NCI-H1105 treated with DMSO at 0.1 percent for 48 hours (cell line): ENCODE measurements around the gene TECR.
"Not testable (repeated sequence)": the region's sequence is repeated elsewhere in the genome, so short reads cannot be mapped to it uniquely, and the experiment has no call there.

Source experiments
- DNase-seq: peaks from one replicate; lab custom pipeline; 2025; lab: John Stamatoyannopoulos, UW

The TECR gene

GRCh38 chr19:14540741-14541525 is 11.5 kb downstream of the TECR start:
- no peak for DNase-seq

GRCh38 chr19:14541979-14542378 is 12.6 kb downstream of the TECR start:
- not testable (repeated sequence) for DNase-seq

GRCh38 chr19:14542711-14543328 is 13.4 kb downstream of the TECR start:
- DNase-seq: no peak

- DNase-seq: no peak
Observed at GRCh38 chr19:14544047-14544446, 14.7 kb downstream of the TECR start.

GRCh38 chr19:14544977-14545715 is 15.8 kb downstream of the TECR start:
- DNase-seq: peak; percentile 95

GRCh38 chr19:14545716-14546082 is 16.3 kb downstream of the TECR start:
- no peak for DNase-seq

GRCh38 chr19:14550201-14550754 is 20.9 kb downstream of the TECR start:
- DNase-seq: no peak

- not testable (repeated sequence) for DNase-seq
Observed at GRCh38 chr19:14551134-14552005, 22.0 kb downstream of the TECR start.

GRCh38 chr19:14552006-14552360 is 22.6 kb downstream of the TECR start:
- DNase-seq: not testable (repeated sequence)

GRCh38 chr19:14553042-14553938 is 23.9 kb downstream of the TECR start:
- DNase-seq: no peak

GRCh38 chr19:14553939-14554243 is 24.5 kb downstream of the TECR start:
- DNase-seq: no peak

- DNase-seq: no peak
Observed at GRCh38 chr19:14554382-14554812, 25.0 kb downstream of the TECR start.

- no peak for DNase-seq
Observed at GRCh38 chr19:14555918-14556661, 26.7 kb downstream of the TECR start.

- DNase-seq: peak; percentile 13
Observed at GRCh38 chr19:14556662-14557188, 27.3 kb downstream of the TECR start.

- DNase-seq: no peak
Observed at GRCh38 chr19:14558370-14559066, 29.1 kb downstream of the TECR start.

- no peak for DNase-seq
Observed at GRCh38 chr19:14559916-14560775, 30.8 kb downstream of the TECR start.

GRCh38 chr19:14560776-14561108 is 31.3 kb downstream of the TECR start:
- no peak for DNase-seq

GRCh38 chr19:14561249-14561648 is 31.9 kb downstream of the TECR start:
- DNase-seq: no peak
